ENCODE data around the gene TPGS1.

GRCh38 chr19:495402-496111, 11.7 kb upstream of the TPGS1 start:
- TF ChIP-seq YY1 (IDR thresholded peaks at IDR 0.05; ENCODE audit: low read depth, low read length) (no peak), CTCF (IDR thresholded peaks at IDR 0.05; ENCODE audit: control extremely low read depth in 1 of 3, insufficient read depth in 1 of 3, low read depth in 1 of 3, low read length in 3 of 3) (peak; percentile 79 to 82 (median 80)), RAD21 (IDR thresholded peaks at IDR 0.05 in 1 of 2, conservative IDR thresholded peaks at IDR 0.05 in 1 of 2; ENCODE audit: low read depth in 2 of 2, low read length in 2 of 2) (peak; percentile 46 to 59), RFX5 (IDR thresholded peaks at IDR 0.05; ENCODE audit: borderline replicate concordance, low read depth, low read length) (no peak), HDAC2 (IDR thresholded peaks at IDR 0.05; ENCODE audit: borderline replicate concordance in 1 of 2, low read depth in 2 of 2, low read length in 2 of 2) (no peak), RXRA (IDR thresholded peaks at IDR 0.05; ENCODE audit: insufficient read depth, low read depth, low read length) (0 out of 2 replicates have a peak, but pooled peaks have one; percentile 81), SP1 (IDR thresholded peaks at IDR 0.05; ENCODE audit: low read depth, low read length) (peak; percentile 66; the same call in 1 of the 2 replicates), POLR2A (IDR thresholded peaks at IDR 0.05; ENCODE audit: control extremely low read depth in 1 of 2, low read depth in 2 of 2, low read length in 2 of 2) (no peak)
